Ishikawa (cell line): ENCODE data around the gene S1PR3.

Source experiments
- CEBPB ChIP-seq: IDR thresholded peaks from 2 replicates; pipeline ENCODE4 v1.6.1; 2012
- EGR1 ChIP-seq: IDR thresholded peaks from 2 replicates; pipeline ENCODE4 v1.6.1; 2012
- EP300 ChIP-seq: IDR thresholded peaks from 2 replicates; pipeline ENCODE4 v1.6.1; 2012; ENCODE audit warnings: borderline replicate concordance
- FOXM1 ChIP-seq: IDR thresholded peaks from 2 replicates; pipeline ENCODE4 v1.6.1; 2012; ENCODE audit warnings: low read depth, borderline replicate concordance
- RAD21 ChIP-seq: IDR thresholded peaks from 2 replicates; pipeline ENCODE4 v1.6.1; 2012; ENCODE audit warnings: low read depth
- TAF1 ChIP-seq: IDR thresholded peaks from 2 replicates; pipeline ENCODE4 v1.6.1; 2012; ENCODE audit warnings: low read depth, mild to moderate bottlenecking
- TEAD4 ChIP-seq: IDR thresholded peaks from 2 replicates; pipeline ENCODE4 v1.6.1; 2012
- YY1 ChIP-seq: IDR thresholded peaks from 2 replicates; pipeline ENCODE4 v1.6.1; 2012; ENCODE audit warnings: low read depth
- TF ChIP-seq, protein P1 (sequence below): IDR thresholded peaks from 2 replicates; pipeline ENCODE4 v1.6.1; 2012
- TF ChIP-seq, protein P2 (sequence below): IDR thresholded peaks from 2 replicates; pipeline ENCODE4 v1.6.1; 2012
- TF ChIP-seq, protein P3 (sequence below): IDR thresholded peaks from 2 replicates; pipeline ENCODE4 v1.6.1; 2012; ENCODE audit warnings: low read depth, mild to moderate bottlenecking

DNA sequence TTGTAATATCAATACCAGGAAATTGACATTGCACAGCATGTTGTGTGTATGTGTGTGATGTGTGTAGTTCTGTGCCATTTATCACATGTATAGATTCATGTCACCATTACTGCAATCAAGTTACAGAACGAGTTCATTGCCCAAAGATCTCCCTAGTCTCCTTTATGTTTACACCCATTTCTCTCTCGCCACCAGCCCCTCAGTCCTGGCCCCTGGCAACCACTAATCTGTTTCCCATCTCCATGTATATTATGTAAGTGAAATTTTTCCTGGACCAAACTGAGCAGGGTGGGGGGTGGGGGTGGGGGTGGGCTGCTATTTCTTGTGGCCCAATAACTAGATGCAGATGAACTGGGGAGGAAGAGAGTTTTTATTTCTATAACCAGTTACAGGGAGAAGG, 11.5 kb upstream of the S1PR3 start:
- no peak for TF ChIP-seq FOXM1
- no peak for TF ChIP-seq RAD21
- TF ChIP-seq, protein P1, sequence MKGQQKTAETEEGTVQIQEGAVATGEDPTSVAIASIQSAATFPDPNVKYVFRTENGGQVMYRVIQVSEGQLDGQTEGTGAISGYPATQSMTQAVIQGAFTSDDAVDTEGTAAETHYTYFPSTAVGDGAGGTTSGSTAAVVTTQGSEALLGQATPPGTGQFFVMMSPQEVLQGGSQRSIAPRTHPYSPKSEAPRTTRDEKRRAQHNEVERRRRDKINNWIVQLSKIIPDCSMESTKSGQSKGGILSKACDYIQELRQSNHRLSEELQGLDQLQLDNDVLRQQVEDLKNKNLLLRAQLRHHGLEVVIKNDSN, result no peak
- TF ChIP-seq EP300, result no peak
- no peak for TF ChIP-seq EGR1
- no peak for TF ChIP-seq CEBPB
- no peak for TF ChIP-seq YY1
- no peak for TF ChIP-seq TEAD4
- TF ChIP-seq TAF1, result no peak
- TF ChIP-seq, protein P2, sequence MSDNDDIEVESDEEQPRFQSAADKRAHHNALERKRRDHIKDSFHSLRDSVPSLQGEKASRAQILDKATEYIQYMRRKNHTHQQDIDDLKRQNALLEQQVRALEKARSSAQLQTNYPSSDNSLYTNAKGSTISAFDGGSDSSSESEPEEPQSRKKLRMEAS, result no peak
- TF ChIP-seq, protein P3, sequence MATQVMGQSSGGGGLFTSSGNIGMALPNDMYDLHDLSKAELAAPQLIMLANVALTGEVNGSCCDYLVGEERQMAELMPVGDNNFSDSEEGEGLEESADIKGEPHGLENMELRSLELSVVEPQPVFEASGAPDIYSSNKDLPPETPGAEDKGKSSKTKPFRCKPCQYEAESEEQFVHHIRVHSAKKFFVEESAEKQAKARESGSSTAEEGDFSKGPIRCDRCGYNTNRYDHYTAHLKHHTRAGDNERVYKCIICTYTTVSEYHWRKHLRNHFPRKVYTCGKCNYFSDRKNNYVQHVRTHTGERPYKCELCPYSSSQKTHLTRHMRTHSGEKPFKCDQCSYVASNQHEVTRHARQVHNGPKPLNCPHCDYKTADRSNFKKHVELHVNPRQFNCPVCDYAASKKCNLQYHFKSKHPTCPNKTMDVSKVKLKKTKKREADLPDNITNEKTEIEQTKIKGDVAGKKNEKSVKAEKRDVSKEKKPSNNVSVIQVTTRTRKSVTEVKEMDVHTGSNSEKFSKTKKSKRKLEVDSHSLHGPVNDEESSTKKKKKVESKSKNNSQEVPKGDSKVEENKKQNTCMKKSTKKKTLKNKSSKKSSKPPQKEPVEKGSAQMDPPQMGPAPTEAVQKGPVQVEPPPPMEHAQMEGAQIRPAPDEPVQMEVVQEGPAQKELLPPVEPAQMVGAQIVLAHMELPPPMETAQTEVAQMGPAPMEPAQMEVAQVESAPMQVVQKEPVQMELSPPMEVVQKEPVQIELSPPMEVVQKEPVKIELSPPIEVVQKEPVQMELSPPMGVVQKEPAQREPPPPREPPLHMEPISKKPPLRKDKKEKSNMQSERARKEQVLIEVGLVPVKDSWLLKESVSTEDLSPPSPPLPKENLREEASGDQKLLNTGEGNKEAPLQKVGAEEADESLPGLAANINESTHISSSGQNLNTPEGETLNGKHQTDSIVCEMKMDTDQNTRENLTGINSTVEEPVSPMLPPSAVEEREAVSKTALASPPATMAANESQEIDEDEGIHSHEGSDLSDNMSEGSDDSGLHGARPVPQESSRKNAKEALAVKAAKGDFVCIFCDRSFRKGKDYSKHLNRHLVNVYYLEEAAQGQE, result no peak
